Gastrocnemius medialis (tissue), 4 donors: ENCODE measurements around the gene EFNA5.

Source experiments
- CTCF ChIP-seq, 5 experiments: fragments of 450-650 bp in 3 of 5; fragments of 200-600 bp in 2 of 5; sonication (generic) in 2 of 5; IDR thresholded peaks in 4 of 5; conservative IDR thresholded peaks in 1 of 5; 1 replicate in 4 of 5; 2 replicates in 1 of 5; pipeline ENCODE4 v1.5.1; 2016 to 2019; ENCODE audit warnings: antibody characterized with exemption in 5 of 5, mild to moderate bottlenecking in 3 of 5, moderate library complexity in 3 of 5
- POLR2A ChIP-seq, 2 donors: fragments of 450-650 bp; IDR thresholded peaks; one replicate each; pipeline ENCODE4 v1.6.1; 2017; ENCODE audit warnings: antibody characterized with exemption in 2 of 2, mild to moderate bottlenecking in 2 of 2, moderate library complexity in 2 of 2

GRCh38 chr5:107365320-107366109 is 305.2 kb downstream of the EFNA5 start:
- TF ChIP-seq CTCF (IDR thresholded peaks at IDR 0.05 in 4 of 5, conservative IDR thresholded peaks at IDR 0.05 in 1 of 5) (no peak), POLR2A (IDR thresholded peaks at IDR 0.05) (no peak)
